Stomach (tissue), 4 donors: Measurements from ENCODE around the gene ADSS1.

Experiments
- EP300 ChIP-seq: sonication (generic); formaldehyde crosslinking; IDR thresholded peaks from one replicate; pipeline ENCODE4 v1.6.1; 2017; ENCODE audit warnings: antibody characterized with exemption
- POLR2AphosphoS5 ChIP-seq, 3 donors: sonication (generic); formaldehyde crosslinking; IDR thresholded peaks; one replicate each; pipeline ENCODE4 v1.6.1; 2016; ENCODE audit warnings: antibody characterized with exemption in 3 of 3
- TF ChIP-seq, protein P1 (sequence below), 7 experiments: fragments of 450-650 bp in 4 of 7; fragments of 200-600 bp in 3 of 7; sonication (generic) in 3 of 7; IDR thresholded peaks; one replicate each; pipeline ENCODE4 v1.5.1; 2016 to 2019; ENCODE audit warnings: antibody characterized with exemption in 7 of 7, control low read depth in 2 of 7, mild to moderate bottlenecking in 1 of 7

DNA sequence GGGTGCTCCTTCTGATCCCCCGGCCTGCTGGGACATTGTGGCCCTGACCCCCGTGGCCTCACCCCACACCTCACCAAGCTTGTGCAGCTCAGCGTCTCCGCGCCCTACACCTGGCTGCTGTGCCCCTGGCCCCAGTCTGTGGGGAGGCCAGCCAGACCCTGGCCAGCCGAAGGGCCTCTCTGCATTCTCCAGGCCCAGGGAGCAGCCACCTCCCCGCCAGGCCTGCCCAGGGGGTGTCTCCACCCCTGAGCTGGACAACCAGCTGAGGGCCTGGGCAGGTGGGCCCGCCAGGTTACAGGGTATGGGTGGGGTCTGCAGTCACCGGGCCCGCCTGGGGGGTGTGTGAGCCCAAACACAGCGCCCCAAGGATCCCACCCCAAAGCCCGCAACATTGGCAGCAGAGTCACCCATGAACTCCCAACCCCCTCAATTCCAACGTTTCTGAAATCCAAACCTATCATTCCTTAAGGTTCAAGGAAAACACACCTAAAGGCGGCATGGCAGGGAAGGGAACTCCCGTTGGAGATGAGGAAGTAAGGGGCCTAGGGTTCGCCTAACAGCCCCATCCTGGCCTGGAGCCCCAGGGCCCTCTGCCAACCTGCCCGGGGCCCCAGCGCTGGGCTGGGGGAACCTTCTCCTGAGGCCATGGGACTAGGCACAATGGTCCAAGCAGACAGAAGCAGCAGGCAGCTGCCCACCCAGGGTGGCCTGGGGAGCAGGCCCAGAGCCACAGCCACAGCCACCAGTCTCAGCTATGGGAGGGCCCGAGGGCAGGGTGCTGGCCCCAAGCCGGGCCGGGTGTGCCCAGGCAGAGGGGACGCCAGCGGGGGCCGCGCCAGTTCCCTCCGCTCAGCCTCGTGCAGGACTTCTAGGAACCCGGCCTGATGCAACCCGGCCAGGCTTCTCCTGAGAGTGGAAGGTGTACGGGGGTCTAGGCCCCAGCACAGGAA lies 63.0 kb downstream of the ADSS1 start:
- TF ChIP-seq, protein P1, sequence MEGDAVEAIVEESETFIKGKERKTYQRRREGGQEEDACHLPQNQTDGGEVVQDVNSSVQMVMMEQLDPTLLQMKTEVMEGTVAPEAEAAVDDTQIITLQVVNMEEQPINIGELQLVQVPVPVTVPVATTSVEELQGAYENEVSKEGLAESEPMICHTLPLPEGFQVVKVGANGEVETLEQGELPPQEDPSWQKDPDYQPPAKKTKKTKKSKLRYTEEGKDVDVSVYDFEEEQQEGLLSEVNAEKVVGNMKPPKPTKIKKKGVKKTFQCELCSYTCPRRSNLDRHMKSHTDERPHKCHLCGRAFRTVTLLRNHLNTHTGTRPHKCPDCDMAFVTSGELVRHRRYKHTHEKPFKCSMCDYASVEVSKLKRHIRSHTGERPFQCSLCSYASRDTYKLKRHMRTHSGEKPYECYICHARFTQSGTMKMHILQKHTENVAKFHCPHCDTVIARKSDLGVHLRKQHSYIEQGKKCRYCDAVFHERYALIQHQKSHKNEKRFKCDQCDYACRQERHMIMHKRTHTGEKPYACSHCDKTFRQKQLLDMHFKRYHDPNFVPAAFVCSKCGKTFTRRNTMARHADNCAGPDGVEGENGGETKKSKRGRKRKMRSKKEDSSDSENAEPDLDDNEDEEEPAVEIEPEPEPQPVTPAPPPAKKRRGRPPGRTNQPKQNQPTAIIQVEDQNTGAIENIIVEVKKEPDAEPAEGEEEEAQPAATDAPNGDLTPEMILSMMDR (IDR thresholded peaks at IDR 0.05), result no peak
- TF ChIP-seq EP300, result no peak
- TF ChIP-seq POLR2AphosphoS5 (IDR thresholded peaks at IDR 0.05), result no peak
